Measurements from ENCODE around the gene EPHA4.
"Not testable (repeated sequence)": the region's sequence is repeated elsewhere in the genome, so short reads cannot be mapped to it uniquely, and the experiment has no call there.

Gene EPHA4

GRCh38 chr2:221524158-221524557 is 47.9 kb downstream of the EPHA4 start:
- in situ Hi-C loops (cut with HindIII; ENCODE audit: low pct_unique_long_range_greater_than_20kb, low sequenced_read_pairs), result no loop called here
- no peak for TF ChIP-seq JUND (IDR thresholded peaks at IDR 0.05; ENCODE audit: low read depth)
- DNase-seq (ENCODE audit: low read depth in 1 of 2, low spot score in 1 of 2), result no peak

GRCh38 chr2:221521233-221521845 is 50.8 kb downstream of the EPHA4 start:
- TF ChIP-seq JUND (IDR thresholded peaks at IDR 0.05; ENCODE audit: low read depth), result no peak
- DNase-seq (ENCODE audit: low read depth in 1 of 2, low spot score in 1 of 2), result no peak
- in situ Hi-C loops (cut with HindIII; ENCODE audit: low pct_unique_long_range_greater_than_20kb, low sequenced_read_pairs), result no loop called here

GRCh38 chr2:221518935-221519625 is 53.0 kb downstream of the EPHA4 start:
- in situ Hi-C loops (cut with HindIII; ENCODE audit: low pct_unique_long_range_greater_than_20kb, low sequenced_read_pairs), result no loop called here
- DNase-seq (ENCODE audit: low read depth in 1 of 2, low spot score in 1 of 2), result no peak

GRCh38 chr2:221518201-221518934 is 53.7 kb downstream of the EPHA4 start:
- in situ Hi-C loops (cut with HindIII; ENCODE audit: low pct_unique_long_range_greater_than_20kb, low sequenced_read_pairs), result no loop called here
- DNase-seq (ENCODE audit: low read depth in 1 of 2, low spot score in 1 of 2), result no peak
- TF ChIP-seq JUND (IDR thresholded peaks at IDR 0.05; ENCODE audit: low read depth), result no peak

More at GRCh38 chr2:221518935-221519625, 53.0 kb downstream of the EPHA4 start:
- TF ChIP-seq JUND (IDR thresholded peaks at IDR 0.05; ENCODE audit: low read depth), result no peak

GRCh38 chr2:221517696-221518151 is 54.4 kb downstream of the EPHA4 start:
- in situ Hi-C loops (cut with HindIII; ENCODE audit: low pct_unique_long_range_greater_than_20kb, low sequenced_read_pairs), result no loop called here
- DNase-seq (ENCODE audit: low read depth in 1 of 2, low spot score in 1 of 2), result no peak
- TF ChIP-seq JUND (IDR thresholded peaks at IDR 0.05; ENCODE audit: low read depth), result no peak

GRCh38 chr2:221517146-221517695 is 54.9 kb downstream of the EPHA4 start:
- in situ Hi-C loops (cut with HindIII; ENCODE audit: low pct_unique_long_range_greater_than_20kb, low sequenced_read_pairs), result no loop called here
- no peak for DNase-seq (ENCODE audit: low read depth in 1 of 2, low spot score in 1 of 2)
- TF ChIP-seq JUND (IDR thresholded peaks at IDR 0.05; ENCODE audit: low read depth), result no peak

- in situ Hi-C loops (cut with HindIII; ENCODE audit: low pct_unique_long_range_greater_than_20kb, low sequenced_read_pairs), result no loop called here
- no peak for TF ChIP-seq JUND (IDR thresholded peaks at IDR 0.05; ENCODE audit: low read depth)
- DNase-seq (ENCODE audit: low read depth in 1 of 2, low spot score in 1 of 2), result no peak
These were observed 56.2 kb downstream of the EPHA4 start for GRCh38 chr2:221515864-221516263.

GRCh38 chr2:221514305-221515040 is 57.6 kb downstream of the EPHA4 start:
- no peak for TF ChIP-seq JUND (IDR thresholded peaks at IDR 0.05; ENCODE audit: low read depth)
- no peak for DNase-seq (ENCODE audit: low read depth in 1 of 2, low spot score in 1 of 2)
- in situ Hi-C loops (cut with HindIII; ENCODE audit: low pct_unique_long_range_greater_than_20kb, low sequenced_read_pairs), result no loop called here

GRCh38 chr2:221513232-221513631 is 58.9 kb downstream of the EPHA4 start:
- in situ Hi-C loops (cut with HindIII; ENCODE audit: low pct_unique_long_range_greater_than_20kb, low sequenced_read_pairs), result no loop called here
- TF ChIP-seq JUND (IDR thresholded peaks at IDR 0.05; ENCODE audit: low read depth), result no peak
- DNase-seq (ENCODE audit: low read depth in 1 of 2, low spot score in 1 of 2), result no peak

- DNase-seq (ENCODE audit: low read depth in 1 of 2, low spot score in 1 of 2); in situ Hi-C loops (cut with HindIII; ENCODE audit: low pct_unique_long_range_greater_than_20kb, low sequenced_read_pairs): not testable (repeated sequence)
These were observed 60.8 kb downstream of the EPHA4 start for GRCh38 chr2:221511325-221511724.

- DNase-seq (ENCODE audit: low read depth in 1 of 2, low spot score in 1 of 2), result no peak
- TF ChIP-seq JUND (IDR thresholded peaks at IDR 0.05; ENCODE audit: low read depth), result no peak
- in situ Hi-C loops (cut with HindIII; ENCODE audit: low pct_unique_long_range_greater_than_20kb, low sequenced_read_pairs), result no loop called here
These were observed 65.6 kb downstream of the EPHA4 start for GRCh38 chr2:221506469-221506868.

- no peak for DNase-seq (ENCODE audit: low read depth in 1 of 2, low spot score in 1 of 2)
- no peak for TF ChIP-seq JUND (IDR thresholded peaks at IDR 0.05; ENCODE audit: low read depth)
- in situ Hi-C loops (cut with HindIII; ENCODE audit: low pct_unique_long_range_greater_than_20kb, low sequenced_read_pairs), result no loop called here
These were observed 66.5 kb downstream of the EPHA4 start for GRCh38 chr2:221505605-221506004.

Measured in T47D (cell line).